HG03469 (cell line): ENCODE data around the gene EXD2.
"Not testable (repeated sequence)": the region's sequence is repeated elsewhere in the genome, so short reads cannot be mapped to it uniquely, and the experiment has no call there.

ENCODE experiments used
- ATAC-seq: cut with Tn5 transposase; IDR thresholded peaks from one replicate; pipeline ENCODE4 v1.9.1; 2021; ENCODE audit warnings: mild to moderate bottlenecking, moderate library complexity, moderate number of reproducible peaks; ENCODE audit not compliant: unreplicated experiment

The EXD2 gene

DNA sequence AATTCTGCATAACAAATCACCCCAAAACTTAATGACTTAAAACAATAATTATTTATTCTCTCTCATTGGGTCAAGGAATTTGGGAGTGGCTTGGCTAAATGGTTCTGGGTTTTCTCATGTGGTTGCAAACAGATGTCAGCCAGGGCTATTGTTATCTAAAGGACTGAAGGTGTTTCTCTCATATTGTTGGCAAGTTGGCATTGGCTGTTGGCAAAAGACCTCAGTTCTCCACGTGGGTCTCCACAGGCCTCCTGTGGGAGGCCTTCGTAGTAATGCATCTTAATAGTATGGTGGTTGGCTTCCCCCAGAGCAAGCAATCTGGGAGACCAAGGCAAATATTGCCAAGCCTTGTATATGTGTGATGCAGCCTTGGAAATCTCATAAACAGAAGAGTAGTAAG, 83.0 kb downstream of the EXD2 start:
- no peak for ATAC-seq

DNA sequence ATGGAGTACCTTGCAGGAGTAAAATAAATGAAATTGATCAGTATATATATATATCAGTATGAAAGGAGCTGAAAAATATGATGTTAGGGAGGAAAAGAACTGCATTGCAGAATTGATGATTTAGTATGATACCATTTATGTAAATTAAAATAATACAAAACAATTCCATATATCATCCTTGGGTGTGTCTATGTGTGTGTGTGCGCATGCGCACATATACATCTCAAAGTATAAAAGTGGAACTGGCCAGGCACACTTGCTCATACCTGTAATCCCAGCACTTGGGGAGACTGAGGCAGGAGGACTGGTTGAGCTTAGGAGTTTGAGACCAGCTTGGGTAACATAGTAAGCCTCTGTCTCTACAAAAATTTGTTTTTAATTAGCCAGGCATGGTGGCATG, 84.0 kb downstream of the EXD2 start:
- ATAC-seq: no peak

DNA sequence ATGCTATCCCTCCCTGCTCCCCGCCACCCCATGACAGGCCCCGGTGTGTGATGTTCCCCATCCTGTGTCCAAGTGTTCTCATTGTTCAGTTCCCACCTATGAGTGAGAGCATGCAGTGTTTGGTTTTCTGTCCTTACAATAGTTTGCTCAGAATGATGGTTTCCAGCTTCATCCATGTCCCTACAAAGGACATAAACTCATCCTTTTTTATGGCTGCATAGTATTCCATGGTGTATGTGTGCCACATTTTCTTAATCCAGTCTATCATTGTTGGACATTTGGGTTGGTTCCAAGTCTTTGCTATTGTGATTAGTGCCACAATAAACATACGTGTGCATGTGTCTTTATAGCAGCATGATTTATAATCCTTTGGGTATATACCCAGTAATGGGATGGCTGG, 86.1 kb downstream of the EXD2 start:
- ATAC-seq: not testable (repeated sequence)

DNA sequence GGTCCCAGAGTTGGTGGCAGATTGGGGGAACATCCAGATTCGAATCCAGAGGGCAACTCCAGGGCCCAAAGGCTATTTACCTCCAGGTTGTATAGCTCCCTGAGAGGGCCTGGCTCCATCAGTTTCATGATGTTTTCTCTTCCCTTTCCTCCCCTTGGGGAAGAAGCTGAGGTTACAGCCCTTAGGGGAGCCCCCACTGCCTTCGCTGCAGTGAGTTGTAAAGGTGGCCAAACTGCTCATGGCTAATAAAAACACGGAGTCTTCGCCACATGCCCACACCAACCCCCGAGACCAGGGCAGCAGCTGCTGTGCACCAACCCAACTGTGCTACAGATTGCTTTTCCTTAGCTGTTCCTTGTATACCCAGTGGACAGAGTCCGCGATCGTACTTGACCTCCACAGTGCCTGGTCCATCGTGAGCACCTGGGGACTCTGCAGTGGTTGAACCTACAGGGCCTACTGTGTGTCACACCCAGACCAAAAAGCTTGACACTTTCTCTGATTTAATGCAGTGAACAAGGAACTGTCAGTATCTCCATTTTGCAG, 89.5 kb downstream of the EXD2 start:
- ATAC-seq: no peak

DNA sequence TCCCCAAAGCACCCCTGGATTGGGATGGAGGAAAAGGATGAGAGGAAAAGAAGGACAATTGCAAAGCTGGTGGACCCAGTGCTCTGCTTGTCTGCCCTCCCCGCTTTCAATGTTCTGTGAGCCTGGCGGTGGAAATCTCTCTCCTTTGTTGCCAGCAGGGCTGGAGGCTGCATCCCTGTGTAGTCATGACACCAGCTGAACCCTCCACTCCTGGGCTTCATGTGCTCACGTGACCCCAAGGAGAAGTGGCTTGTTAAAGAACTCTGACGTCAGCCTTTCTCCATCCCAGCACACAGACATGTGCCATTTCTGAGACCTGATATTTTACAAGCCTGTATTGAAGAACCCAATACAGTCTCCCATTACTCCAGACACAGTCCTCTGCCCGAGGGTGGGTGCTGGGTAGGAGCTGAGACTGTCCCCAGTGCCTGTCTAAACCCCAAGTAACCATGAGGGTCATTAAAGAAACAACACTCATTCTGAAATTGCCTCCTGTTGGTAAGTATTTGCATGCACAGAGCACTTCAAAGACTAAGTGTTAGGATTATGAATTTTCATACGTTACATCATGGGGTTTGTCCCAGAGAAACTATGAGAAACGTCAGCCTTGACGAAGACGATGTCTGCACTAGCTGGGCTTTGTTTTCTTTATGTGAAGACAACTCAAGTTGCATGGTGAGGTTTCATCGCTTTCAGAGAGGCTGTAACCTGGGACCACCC, 90.3 kb downstream of the EXD2 start:
- no peak for ATAC-seq

DNA sequence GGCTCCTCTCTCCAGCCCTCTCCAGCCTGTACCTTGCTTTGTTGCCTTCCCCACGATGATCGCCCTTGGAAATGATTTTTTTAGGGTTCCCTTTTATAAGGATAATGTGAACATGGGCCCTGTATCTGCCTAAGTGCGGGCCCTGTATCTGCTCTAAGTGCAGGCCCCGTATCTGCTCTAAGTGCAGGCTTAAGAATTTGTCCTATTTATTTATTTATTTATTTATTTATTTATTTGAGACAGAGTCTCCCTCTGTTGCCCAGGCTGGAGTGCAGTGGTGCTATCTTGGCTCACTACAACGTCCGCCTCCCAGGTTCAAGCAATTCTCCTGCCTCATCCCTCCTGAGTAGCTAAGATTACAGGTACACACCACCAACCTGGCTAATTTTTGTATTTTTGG, 91.2 kb downstream of the EXD2 start:
- ATAC-seq: no peak

DNA sequence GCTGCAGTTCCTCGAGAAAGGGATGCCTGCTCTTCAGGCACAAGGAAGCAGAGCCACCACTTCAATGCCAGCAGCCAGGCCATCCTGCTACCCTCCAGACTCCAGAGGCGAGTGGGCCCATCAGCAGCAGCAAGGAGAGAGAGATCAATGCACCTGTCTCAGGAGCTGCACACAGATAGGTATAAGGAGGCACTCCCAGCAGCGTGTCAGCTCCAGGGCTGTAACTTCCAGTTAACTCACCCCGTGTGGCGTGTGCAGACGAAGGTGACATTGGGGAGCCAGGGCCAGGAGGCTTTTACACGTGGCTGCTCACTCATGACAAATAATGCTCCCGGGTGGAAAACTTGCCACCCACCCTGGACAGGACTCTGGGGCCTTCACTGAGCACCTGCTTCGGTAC, 92.9 kb downstream of the EXD2 start:
- no peak for ATAC-seq

DNA sequence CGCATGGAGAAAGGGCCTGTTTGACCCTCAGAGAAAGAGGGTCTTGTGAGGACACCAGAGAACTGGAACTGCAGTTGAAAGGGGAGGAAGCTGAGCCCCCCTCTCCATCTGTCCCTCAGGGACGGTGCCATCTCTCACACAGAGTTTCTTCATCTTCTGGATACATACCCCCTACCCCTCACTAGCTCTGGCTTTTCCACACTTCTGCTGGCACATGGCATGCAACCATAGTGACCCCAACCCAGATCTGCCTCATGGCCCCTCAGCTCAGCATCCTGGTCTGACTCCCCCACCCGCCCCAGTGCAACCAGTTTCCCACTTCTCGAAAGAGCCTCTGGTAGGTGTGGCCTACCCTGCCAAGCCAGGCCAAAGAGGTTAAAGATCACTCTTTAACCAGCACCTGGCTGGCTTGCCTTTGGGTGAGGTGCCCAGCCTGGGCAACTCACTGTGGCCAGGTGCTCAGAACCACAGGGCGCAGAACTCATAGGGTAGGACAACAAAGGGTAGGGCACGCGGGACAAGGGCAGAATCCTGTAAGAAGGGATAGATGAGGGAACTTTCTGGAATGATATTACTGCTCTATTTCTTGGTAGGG, 94.5 kb downstream of the EXD2 start:
- no peak for ATAC-seq

DNA sequence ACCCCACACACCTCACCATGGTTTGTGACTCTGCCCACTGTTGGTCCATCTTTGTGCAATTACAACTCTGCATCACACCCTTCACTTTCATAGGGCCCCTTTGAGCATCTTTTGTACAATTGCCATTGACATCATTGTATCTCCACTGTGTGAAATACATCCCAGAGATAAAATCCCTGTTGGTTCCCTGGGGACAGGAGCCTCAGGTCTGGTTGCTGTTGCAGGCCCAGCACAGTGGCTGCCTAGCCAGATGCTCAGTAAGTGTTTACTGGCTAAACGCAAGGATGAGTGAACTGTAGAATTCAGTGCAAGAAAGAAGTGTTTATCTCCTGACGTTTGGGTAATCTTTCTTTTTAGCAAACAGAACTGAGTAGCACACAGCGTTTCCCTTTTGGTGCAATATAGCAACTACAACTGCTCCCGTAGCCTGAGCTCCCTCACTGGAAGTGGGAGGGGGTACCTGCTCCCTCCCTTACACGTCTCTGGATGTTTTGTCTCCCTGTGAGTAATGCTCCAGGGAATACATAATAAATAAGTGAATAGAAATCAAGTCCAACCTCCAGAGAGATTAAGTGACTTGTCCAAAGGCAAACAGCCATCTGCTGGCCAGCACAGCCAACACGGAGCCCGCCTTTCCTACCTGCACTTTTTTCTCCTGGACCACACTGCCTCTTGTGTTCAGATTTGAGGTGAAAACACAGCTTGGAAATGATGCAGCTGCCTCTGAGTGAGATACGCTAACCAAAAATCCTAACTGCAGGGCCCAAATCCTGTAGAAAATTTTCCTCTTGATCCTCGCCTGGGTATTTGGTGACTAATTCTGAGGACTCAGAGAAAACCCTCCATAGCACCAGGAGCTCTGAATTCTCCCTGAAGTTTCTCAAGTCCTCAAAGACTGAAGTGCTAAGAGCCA, 96.1 kb downstream of the EXD2 start:
- ATAC-seq: no peak

DNA sequence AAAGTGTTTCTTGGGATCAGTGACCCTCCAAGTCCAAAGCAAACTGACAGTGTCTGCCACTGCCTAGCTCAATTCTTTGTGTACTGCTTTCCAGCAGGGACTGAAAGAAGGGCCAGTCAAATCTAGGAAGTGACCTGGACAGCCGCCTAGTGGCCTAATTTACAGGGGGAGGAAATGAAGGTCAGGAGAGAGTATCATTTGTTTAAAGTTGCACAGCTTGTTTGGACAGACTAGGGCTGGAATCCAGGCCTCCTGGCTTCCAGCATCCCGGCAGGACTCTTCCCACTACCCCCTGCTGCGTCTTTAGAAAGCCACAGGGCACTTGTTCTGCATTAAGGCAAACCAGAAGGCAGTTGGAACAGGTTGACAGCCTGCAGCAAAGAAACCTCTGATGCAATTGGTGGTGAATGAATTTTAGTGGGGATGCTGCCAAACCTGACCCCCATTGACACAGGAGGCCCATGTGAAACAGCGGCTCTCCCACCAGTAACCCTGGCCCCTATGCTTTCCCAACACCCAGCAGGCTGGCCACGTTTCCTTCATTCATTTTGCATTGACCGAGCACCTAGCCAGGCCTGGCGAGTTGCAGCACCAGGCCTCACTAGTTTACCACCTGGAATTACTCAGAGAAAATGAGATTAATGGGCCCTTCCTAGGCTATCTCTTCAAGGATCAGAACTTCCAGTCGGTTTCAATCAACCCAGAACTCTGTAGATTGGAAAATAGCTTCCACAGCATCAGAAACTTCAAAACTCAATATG, 96.9 kb downstream of the EXD2 start:
- no peak for ATAC-seq

DNA sequence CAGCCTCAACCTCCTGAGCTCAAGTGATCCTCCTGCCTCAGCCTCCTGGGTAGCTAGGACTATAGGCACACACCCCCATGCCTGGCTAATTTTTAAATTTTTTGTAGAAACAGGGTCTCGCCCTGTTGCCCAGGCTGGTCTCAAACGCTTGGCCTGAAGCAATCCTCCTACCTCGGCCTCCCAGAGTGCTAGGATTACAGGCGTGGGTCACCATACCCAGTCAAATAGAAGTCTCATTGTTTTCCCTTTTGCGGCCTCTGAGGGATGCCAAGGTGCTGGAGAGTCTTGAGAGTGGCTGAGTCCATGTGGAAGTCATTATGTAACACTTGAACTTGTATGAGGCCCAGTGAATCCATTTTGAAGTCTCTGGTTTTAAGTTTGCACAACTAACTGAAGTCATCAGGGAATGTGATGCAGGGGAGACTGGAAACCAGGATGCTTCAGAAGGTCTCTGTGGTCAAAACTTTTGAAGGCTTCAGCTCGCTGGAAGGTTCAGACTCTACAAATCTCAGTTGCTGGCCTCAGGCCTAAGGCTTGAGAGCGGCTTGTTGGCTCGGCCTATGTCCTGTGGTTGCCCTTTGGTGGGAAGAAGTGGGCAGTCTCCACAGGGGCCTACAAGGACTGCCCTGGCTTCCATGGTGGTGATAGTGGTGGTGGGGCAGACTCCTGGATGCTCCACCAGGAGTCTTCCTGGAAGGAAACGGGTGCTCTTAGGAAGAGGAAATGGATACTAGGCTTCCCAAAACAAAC, 97.8 kb downstream of the EXD2 start:
- ATAC-seq: no peak

DNA sequence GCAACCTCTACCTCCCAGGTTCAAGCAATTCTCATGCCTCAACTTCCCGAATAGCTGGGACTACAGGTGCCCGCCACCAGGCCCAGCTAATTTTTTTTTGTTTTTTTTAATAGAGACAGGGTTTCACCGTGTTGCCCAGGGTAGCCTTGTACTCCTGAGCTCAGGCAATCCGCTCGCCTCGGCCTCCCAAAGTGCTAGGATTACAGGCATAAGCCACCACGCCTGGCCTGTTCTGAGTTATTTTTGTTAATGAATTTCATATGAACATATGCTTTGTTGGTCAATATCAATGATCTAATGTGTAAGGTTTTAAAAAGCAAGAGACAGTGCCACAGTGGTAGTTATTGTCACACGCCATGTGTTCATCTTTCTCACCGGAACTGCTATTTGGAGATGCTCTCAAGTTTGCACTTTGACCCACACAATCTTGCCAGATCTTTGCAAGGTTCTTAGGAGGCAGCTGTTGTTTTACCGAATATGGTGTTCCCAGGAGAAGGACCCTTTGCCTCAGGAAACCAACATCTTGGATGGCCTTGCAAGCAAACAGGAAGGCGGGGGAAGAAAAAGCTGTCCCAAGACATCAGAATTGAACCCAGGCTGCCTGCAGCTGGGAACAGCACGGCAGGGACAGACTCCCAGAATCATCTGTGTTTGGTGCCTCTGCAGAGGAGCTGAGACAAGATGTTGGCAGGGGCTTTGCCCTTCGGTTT, 98.7 kb downstream of the EXD2 start:
- ATAC-seq: no peak

DNA sequence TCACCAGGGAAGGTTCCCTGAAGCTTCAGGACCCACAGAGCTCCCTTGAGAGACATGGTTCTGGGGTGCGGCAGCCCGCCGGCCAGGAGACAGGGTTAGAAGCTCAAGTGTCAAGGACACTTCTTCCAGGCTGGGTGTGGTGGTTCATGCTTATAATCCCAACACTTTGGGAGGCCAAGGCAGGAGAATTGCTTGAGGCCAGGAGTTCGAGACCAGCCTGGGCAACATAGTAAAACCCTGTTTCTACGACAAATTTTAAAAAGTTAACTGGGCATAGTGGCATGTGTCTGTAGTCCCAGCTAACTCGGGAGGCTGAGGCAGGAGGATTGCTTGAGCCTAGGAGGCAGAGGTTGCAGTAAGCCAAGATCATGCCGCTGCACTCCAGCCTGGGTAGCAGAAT, 99.6 kb downstream of the EXD2 start:
- ATAC-seq: not testable (repeated sequence)

DNA sequence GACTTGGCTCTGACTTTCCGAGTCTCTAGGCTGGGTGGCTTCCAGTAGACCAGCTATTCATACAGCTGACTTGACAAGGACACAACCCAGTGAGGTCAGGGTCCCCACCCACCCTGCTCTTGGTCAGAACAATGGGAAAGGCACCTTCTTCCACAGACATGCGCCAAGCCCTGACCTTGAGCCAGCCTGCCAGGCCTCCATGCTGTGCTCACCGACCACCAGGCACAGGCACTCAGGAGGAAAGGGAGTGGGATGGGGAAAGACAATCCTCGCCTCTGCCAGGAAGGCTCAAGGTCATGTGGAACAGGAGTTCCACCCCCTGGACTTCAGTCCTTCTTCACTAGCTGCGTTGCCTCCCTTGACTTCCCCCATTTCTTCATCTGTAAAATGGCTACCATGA, 100.1 kb downstream of the EXD2 start:
- ATAC-seq: no peak

DNA sequence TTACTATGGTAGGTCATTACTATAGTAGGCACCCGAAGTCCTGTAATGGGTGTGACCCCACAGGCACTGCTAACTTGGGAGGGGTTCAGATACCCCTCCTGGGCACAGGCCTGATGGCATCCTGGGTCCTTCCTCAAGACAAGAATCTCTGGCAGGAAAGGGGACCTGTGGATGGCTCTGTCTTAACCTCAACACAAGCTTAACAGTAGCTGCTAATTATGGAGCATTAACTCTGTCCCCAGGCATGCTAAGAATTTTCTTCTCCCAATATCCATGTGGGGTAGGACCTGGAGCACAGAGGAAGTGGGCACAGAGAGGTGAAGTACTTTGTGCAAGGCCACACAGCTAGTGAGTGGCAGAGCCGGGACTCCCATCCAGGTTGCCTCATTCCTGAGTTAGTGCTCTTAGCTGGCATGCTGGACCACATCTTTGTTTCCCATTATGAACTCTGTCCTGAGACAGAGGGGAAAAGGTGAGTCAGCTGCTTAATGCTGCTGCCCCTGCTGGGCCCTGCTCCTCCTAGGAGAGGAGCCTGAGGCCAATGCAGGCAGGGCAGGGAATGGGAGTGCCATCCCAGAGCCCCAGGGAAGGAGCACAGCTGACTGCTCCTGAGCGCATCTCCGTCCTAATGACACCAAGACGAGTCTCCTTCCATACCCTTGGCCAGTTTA, 100.7 kb downstream of the EXD2 start:
- no peak for ATAC-seq
